Bronchial epithelial cell (primary cell): ENCODE results near the gene URAD. TPM values are rescaled to one million over a fixed set of nuclear protein-coding genes. Genes with fewer than 3 reads are reported as not detected.

Source experiments
- DNase-seq: peaks from one replicate; pipeline ENCODE4 v3.0.0-alpha.2; 2010; ENCODE audit warnings: low read depth
- FAIRE-seq: peaks from 2 replicates; lab custom pipeline; 2011; peaks lifted over from hg19 to GRCh38; lab: Jason Lieb, UNC
- H3K27me3 ChIP-seq: 2 replicates; pipeline ENCODE4 v1.5.1; 2011; ENCODE audit warnings: low read length; ENCODE audit not compliant: control insufficient read depth, insufficient read depth
- H3K36me3 ChIP-seq: 2 replicates; pipeline ENCODE4 v1.5.1; 2011; ENCODE audit warnings: low read length; ENCODE audit not compliant: control insufficient read depth, insufficient read depth
- H3K4me3 ChIP-seq: 2 replicates; pipeline ENCODE4 v1.5.1; 2011; ENCODE audit warnings: mild to moderate bottlenecking, low read depth, low read length, control low read depth
- total RNA-seq: library from RNA; depleted of rRNA; stranded (reverse); fragments of >200 nt; gene quantifications from 2 replicates; pipeline ENCODE4 v1.2.1, GENCODE V29; 2014
- TF ChIP-seq, protein P1 (sequence below): IDR thresholded peaks from 2 replicates; pipeline ENCODE4 v1.5.1; 2011; ENCODE audit warnings: mild to moderate bottlenecking, moderate library complexity, low read length, control low read depth, inconsistent platforms; ENCODE audit not compliant: insufficient read depth, severe bottlenecking

The URAD gene
- total RNA-seq, 1 donor from 2014 or later, result not detected

DNA sequence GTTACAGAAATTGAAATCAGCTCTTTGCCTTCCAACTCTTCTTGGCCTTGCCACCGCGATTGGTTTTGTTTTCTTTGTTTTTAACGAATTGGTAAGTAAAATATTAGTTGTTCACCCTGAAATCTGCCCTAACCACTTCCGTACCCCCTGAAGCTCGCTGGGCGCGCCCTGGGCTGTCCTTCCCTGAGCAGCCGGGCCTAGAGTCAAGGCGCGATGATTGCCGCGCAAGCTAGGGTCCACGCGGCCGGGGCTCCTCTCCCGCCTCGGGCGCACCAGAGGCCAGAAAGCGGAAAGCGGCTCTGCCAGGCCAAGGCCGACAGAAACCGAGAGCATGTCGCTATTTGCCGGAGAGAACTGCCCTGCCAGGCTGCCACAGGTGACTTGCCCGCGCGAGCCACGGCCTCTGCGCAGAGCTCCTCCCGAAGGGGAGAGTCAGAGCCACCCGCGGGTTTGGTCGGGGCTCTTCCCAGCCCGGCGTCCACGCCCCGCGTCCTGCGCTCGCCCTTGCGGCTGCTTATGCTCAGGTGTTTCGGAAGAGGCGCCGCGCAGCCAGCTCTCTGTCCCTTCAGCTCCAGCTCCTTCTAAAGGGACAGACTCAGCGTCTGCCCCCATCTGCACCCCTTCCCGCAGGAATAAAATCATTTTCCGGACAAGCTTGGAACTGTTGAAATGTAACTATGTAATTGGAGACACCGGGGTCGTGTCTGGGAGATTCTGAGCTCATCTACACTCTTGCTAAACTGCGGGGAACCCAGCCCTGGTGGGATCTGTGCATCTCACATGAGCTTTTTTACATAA is 12.7 kb downstream of the URAD start:
- peaks cover 70% of the 10 kb centered on the region for H3K27me3 ChIP-seq
- no peak overlapping the region for H3K4me3 ChIP-seq
- DNase-seq (no peak), FAIRE-seq (no peak)
- H3K36me3 ChIP-seq, result no peaks in the 10 kb centered on the region
- TF ChIP-seq, protein P1, sequence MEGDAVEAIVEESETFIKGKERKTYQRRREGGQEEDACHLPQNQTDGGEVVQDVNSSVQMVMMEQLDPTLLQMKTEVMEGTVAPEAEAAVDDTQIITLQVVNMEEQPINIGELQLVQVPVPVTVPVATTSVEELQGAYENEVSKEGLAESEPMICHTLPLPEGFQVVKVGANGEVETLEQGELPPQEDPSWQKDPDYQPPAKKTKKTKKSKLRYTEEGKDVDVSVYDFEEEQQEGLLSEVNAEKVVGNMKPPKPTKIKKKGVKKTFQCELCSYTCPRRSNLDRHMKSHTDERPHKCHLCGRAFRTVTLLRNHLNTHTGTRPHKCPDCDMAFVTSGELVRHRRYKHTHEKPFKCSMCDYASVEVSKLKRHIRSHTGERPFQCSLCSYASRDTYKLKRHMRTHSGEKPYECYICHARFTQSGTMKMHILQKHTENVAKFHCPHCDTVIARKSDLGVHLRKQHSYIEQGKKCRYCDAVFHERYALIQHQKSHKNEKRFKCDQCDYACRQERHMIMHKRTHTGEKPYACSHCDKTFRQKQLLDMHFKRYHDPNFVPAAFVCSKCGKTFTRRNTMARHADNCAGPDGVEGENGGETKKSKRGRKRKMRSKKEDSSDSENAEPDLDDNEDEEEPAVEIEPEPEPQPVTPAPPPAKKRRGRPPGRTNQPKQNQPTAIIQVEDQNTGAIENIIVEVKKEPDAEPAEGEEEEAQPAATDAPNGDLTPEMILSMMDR, result no peak

DNA sequence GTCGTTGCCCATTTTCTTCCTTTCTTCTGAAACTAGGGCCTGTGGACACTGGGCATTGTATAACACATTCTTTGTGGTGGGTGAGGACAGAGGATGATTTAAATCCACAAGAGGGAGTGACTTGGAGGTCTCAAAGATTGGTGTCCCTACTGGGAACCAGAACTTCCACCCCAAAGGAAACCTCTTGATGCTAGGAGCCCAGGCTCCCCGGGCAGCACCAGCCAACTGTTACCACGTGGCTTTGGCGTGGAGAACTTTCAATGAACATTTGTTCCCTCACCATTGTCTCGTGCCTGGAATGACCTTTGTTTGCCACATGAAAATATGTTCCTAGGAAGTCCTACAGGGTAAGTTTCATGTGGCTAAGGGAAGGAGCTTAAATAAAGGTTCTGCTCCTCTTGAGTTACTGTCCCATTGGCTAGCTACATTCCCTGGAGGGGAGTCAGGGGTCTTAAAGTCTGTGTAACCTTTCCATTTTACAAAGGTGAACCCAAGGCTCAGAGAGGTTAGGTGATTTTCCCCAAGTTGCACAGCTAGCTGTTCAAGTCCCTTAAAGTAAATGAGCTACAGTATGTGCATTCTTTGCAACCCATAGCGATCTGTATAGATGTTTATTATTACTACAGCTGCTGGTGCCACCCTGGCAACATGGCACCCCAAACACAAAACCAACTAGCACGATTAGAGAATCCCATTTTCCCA is 14.4 kb downstream of the URAD start:
- TF ChIP-seq, protein P1, result no peak
- Histone ChIP-seq H3K27me3 (peaks cover 69% of the 10 kb centered on the region), H3K36me3 (no peaks in the 10 kb centered on the region), H3K4me3 (no peak overlapping the region)
- DNase-seq (no peak), FAIRE-seq (no peak)

DNA sequence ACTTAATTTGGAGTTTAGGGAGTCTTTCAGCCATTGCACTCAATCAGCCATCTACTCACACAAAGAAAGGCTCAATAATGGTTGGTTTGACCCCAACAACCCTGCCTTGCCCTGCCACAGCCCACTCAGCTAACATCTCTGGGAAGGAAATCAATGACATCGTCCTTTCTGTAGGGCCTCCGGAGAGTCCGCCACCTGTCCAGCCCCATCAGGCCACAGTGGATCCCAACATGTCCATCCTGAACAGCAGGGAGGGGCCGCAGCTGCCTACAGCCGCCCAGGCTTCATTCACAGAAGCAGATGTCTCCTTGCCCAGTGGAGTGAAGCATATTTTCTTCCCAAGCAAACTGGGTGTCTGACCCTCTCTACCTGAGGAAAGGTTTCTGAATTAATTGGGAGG is 15.2 kb downstream of the URAD start:
- Histone ChIP-seq H3K4me3 (no peak overlapping the region), H3K27me3 (peaks cover 69% of the 10 kb centered on the region), H3K36me3 (no peaks in the 10 kb centered on the region)
- no peak for DNase-seq
- FAIRE-seq, result no peak
- TF ChIP-seq, protein P1, result no peak

DNA sequence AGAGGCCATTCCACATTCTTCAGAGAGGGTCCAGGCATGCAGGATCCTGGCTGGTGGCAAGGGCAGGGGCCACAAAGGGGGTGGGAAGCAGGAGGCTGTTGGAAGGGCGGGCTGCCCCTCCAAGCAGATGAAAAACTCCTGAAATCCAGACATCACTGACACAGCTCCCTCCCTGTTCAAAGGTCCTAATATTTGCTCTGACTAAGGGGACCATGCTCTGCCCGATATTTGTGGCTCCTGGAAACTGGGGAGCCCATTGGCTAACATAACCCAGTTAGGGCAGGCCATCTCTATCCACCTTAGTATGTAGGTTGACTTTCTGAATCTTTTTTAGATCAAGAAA is 16.0 kb downstream of the URAD start:
- no peak for DNase-seq
- FAIRE-seq, result no peak
- H3K36me3 ChIP-seq, result no peaks in the 10 kb centered on the region
- H3K27me3 ChIP-seq, result peaks cover 73% of the 10 kb centered on the region
- TF ChIP-seq, protein P1, result no peak
- H3K4me3 ChIP-seq, result no peak overlapping the region

DNA sequence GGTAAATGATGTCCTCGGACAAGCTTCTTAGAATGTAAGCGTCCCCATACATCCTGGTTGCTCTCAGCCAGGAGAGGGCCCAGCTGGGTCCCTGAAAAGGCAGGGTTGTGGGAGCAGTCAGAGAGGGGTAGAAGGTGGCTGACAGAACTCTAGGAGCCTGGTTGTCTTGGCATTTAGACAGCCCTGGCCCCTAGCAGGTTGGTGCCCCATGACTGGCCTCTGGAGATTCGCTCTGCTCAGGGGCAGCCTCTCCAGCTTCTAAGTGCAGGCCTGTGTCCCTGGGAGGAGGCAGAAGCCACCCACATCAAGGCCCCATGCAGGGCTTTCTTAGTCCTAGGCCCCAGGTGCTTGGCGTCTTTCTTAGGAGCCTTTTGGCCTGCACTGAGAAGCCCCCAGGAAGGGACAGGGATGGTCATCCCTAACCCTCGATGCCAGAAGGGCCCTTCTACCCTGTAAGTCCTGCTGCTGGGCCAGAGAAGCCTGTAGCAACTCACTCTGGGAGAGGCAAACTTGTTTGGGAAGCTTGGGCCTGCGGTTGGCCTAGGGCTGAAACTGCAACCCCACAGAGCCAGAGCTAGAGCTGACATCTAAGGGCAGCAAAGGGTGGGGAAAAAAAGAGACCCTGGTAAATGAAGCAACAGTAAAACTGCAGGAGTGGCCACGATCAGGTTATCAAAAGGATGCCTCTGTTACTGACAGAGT is 16.6 kb downstream of the URAD start:
- no peaks in the 10 kb centered on the region for H3K36me3 ChIP-seq
- TF ChIP-seq, protein P1, result no peak
- H3K4me3 ChIP-seq, result no peak overlapping the region
- H3K27me3 ChIP-seq, result peaks cover 75% of the 10 kb centered on the region
- FAIRE-seq (peak; percentile 18), DNase-seq (no peak)
